Measurements from ENCODE around the gene AOC3.

GRCh38 chr17:42853004-42853403, 2.0 kb downstream of the AOC3 start:
- TF ChIP-seq POLR2A (IDR thresholded peaks at IDR 0.05; ENCODE audit: control extremely low read depth in 1 of 2, low read depth in 2 of 2, low read length in 2 of 2) (no peak), CTCF (IDR thresholded peaks at IDR 0.05; ENCODE audit: control extremely low read depth in 1 of 3, insufficient read depth in 1 of 3, low read depth in 1 of 3, low read length in 3 of 3) (no peak)

All from H1 (cell line).